Measurements from ENCODE around the gene EHHADH.

Gene EHHADH

DNA sequence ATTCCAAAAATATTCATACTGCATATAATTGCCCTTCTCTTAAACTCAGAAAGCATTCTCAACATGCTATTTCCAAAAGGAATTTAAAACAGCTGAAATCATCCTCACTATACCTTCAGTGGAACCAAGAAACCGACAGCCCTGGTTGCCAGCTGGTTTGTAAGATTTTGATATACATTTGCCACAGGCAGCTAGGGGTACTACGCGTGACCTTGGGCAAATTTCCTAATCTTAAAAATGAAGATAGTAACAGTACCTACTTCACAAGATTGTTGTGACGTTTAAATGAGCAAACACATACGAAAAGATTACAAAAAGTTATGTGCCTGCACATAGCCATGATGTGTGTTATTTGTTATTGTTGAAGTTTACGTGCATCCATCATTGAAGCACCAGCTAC, 108.3 kb downstream of the EHHADH start:
- DNase-seq (ENCODE audit: low read depth in 2 of 2) = no peak

DNA sequence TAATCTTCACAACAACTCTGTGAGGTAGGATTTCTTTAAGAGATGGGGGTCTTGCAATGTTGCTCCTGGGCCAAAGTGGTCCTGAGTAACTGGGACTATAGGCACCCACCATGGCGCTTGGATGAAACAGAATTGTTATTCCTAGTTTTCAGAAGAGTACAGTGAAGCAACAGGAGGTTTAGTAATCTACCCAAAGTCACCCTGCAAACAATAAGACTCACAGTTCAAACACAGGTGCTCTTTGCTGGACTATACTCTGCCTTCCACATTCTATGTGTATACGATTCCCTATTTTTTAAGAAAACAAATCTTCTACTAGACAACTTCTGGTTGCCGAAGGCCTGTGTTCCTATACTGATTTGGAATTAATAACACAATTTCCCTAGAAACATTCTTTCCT, 109.1 kb downstream of the EHHADH start:
- no peak for DNase-seq (ENCODE audit: low read depth in 2 of 2)
